ENCODE data around the gene PARD3.
"Not testable (repeated sequence)": the region's sequence is repeated elsewhere in the genome, so short reads cannot be mapped to it uniquely, and the experiment has no call there.

Gene PARD3

GRCh38 chr10:34801097-34801733 is 13.9 kb downstream of the PARD3 start:
- no peak for DNase-seq (ENCODE audit: low read depth)
- TF ChIP-seq, protein P1, sequence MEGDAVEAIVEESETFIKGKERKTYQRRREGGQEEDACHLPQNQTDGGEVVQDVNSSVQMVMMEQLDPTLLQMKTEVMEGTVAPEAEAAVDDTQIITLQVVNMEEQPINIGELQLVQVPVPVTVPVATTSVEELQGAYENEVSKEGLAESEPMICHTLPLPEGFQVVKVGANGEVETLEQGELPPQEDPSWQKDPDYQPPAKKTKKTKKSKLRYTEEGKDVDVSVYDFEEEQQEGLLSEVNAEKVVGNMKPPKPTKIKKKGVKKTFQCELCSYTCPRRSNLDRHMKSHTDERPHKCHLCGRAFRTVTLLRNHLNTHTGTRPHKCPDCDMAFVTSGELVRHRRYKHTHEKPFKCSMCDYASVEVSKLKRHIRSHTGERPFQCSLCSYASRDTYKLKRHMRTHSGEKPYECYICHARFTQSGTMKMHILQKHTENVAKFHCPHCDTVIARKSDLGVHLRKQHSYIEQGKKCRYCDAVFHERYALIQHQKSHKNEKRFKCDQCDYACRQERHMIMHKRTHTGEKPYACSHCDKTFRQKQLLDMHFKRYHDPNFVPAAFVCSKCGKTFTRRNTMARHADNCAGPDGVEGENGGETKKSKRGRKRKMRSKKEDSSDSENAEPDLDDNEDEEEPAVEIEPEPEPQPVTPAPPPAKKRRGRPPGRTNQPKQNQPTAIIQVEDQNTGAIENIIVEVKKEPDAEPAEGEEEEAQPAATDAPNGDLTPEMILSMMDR (IDR thresholded peaks at IDR 0.05; ENCODE audit: control insufficient read depth, extremely low read depth, insufficient read depth) = no peak
- no peak overlapping the region for H3K4me3 ChIP-seq (ENCODE audit: low read depth, low read length)

DNA sequence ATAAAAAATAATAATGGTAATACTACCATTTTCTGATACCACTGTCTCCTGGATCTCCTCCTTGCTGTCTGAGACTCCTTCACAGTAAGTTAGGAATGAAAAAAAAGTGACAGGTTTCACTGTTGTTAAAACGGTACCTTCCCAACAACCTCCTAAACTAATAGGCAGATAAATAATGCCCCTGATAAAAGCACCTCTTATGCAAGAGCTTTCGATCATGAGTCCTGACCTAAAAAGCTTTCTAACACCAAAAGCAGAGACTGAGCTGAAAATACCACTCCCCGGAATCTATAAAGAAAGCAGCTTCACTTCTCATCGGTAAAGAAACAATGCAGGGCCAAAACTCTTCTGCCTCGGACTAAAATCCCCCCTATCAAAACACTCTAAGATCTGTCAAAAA is 14.5 kb downstream of the PARD3 start:
- no peak overlapping the region for H3K4me3 ChIP-seq (ENCODE audit: low read depth, low read length)
- TF ChIP-seq, protein P1 (IDR thresholded peaks at IDR 0.05; ENCODE audit: control insufficient read depth, extremely low read depth, insufficient read depth) = no peak
- DNase-seq (ENCODE audit: low read depth) = no peak

GRCh38 chr10:34798654-34799053 is 16.4 kb downstream of the PARD3 start:
- no peak overlapping the region for H3K4me3 ChIP-seq (ENCODE audit: low read depth, low read length)
- DNase-seq (ENCODE audit: low read depth) = no peak
- TF ChIP-seq, protein P1 (IDR thresholded peaks at IDR 0.05; ENCODE audit: control insufficient read depth, extremely low read depth, insufficient read depth) = no peak

GRCh38 chr10:34797155-34797554 is 17.9 kb downstream of the PARD3 start:
- no peak for DNase-seq (ENCODE audit: low read depth)
- H3K4me3 ChIP-seq (ENCODE audit: low read depth, low read length) = no peak overlapping the region
- TF ChIP-seq, protein P1 (IDR thresholded peaks at IDR 0.05; ENCODE audit: control insufficient read depth, extremely low read depth, insufficient read depth) = no peak

DNA sequence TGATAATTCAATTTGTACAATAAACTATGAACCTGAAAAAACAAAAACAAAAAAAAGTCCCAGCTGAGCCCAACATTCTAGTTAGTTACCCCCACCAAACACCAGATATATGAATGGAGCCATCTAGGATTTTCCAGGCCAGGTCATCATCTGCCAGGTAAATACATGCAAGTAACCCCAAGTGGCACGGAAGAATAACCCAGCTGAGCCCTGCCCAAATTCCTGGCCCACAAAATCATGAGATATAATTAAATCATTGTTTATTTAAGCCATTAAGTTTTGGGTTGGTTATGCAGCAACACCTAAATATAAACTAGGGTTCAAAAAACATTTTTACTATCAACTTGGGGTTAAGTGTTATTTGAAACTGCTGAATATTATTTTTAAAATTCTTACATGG is 19.0 kb downstream of the PARD3 start:
- DNase-seq (ENCODE audit: low read depth) = no peak
- TF ChIP-seq, protein P1 (IDR thresholded peaks at IDR 0.05; ENCODE audit: control insufficient read depth, extremely low read depth, insufficient read depth) = no peak
- no peak overlapping the region for H3K4me3 ChIP-seq (ENCODE audit: low read depth, low read length)

DNA sequence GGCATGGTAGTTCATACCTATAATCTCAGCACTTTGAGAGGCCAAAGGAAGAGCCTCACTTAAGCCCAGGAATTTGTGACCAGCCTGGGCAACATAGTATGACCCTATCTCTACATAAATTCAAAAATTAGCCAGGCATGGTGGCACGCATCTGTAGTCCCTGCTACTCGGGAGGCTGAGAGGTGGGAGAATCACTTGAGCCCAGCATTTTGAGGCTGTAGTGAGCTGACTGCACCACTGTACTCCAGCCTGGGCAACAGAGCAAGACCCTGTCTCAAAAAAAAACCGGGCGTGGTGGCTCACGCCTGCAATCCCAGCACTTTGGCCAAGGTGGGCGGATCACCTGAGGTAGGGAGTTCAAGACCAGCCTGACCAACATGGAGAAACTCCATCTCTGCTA is 19.8 kb downstream of the PARD3 start:
- TF ChIP-seq, protein P1 (IDR thresholded peaks at IDR 0.05; ENCODE audit: control insufficient read depth, extremely low read depth, insufficient read depth) = no peak
- H3K4me3 ChIP-seq (ENCODE audit: low read depth, low read length) = no peak overlapping the region
- DNase-seq (ENCODE audit: low read depth) = no peak

DNA sequence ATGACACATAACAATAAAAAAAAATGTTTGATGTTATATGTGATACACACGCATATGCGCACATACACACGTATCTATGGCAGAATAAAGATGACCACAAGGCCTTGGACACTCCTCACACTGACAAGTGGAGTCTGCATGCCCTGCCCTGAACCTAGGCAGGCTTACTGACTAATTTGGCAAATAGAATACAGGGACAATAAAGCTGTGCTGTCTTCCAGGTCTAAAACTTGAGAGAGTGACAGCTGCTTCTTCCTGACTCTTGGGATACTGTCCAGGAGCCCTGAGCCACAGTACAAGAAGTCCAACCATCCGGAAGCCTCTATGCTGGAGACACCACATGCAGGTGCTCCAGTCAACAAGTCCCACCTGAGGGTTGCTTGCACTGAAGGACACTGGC is 20.3 kb downstream of the PARD3 start:
- no peak overlapping the region for H3K4me3 ChIP-seq (ENCODE audit: low read depth, low read length)
- TF ChIP-seq, protein P1 (IDR thresholded peaks at IDR 0.05; ENCODE audit: control insufficient read depth, extremely low read depth, insufficient read depth) = no peak
- no peak for DNase-seq (ENCODE audit: low read depth)

DNA sequence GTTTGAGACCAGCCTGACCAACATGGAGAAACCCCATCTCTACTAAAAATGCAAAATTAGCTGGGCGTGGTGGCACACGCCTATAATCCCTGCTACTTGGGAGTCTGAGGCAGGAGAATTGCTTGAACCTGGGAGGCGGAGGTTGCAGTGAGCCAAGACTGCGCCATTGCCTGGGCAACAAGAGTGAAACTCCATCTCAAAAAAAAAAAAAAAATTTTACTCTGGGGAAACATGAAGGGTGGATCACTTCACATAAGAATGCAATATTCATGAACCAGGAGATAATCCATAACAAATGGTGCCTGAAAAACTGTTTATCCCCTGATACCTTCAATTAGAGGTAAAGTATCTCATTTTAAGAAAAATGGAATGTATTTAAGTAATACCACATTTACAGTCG is 21.5 kb downstream of the PARD3 start:
- DNase-seq (ENCODE audit: low read depth); H3K4me3 ChIP-seq (ENCODE audit: low read depth, low read length): not testable (repeated sequence)
